HG03457 (cell line): ENCODE results near the gene BDKRB2.

Experiments
- ATAC-seq: cut with Tn5 transposase; IDR thresholded peaks from one replicate; pipeline ENCODE4 v1.9.1; 2021; ENCODE audit warnings: moderate number of reproducible peaks; ENCODE audit not compliant: unreplicated experiment

Gene BDKRB2

DNA sequence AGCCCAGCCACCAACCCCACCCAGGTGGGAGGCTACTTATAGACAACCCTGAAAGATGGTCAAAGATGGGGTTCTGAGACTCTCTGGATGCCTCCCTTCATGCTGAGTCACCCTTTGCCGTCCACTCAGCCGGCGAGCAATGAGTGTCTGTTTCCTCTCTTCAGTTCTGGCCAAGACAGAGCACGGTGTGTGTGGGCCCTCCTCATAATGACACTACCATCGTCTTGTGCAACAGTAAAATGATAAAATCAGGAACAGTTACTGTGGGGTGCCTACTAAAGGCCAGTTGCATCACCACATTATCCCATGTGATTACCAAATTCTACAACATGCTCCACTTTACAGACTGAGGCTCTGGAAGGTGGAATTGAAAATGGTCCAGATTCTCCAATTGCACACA, 44.4 kb downstream of the BDKRB2 start:
- ATAC-seq: no peak

DNA sequence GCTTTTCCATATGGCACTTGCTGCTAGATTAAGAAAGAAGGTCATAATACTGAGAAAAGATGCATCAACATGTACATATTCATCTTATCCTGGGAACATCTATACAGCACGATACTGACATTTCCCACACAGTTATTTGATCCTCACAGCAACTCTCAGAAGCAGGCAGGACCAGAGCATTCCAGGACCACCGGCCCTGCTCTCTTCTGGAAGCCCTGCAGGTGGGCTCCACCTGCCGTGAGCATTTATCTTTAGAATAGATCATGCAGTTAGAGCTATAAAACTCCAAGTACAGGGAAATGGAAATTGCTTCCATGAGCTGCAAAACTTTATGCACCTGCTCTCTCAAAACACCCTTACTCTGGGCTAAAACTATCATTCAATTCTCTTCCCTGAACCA, 45.8 kb downstream of the BDKRB2 start:
- no peak for ATAC-seq

DNA sequence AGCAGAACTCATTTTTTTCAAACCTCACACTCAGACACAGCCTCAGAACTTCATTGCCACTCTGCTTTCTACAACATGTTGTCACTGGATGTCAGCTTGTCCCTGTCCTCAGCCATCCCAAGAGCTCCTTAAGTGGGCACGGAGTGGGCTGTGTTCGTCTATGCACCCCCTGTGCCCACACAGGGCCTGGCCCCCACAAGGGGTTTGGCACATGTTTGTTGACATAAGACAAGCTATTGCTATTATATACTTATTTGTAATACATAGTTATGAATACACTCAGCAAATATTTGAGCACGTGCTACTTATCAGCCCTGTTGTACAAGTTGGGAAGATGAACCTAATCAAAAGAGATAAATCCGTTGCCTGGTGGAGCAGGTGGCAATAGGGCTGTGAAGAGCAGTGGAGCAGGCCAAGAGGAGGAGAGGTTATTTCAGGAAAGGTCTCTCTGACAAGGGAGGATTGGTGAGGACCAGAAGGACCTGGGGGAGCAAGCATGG, 47.1 kb downstream of the BDKRB2 start:
- no peak for ATAC-seq

DNA sequence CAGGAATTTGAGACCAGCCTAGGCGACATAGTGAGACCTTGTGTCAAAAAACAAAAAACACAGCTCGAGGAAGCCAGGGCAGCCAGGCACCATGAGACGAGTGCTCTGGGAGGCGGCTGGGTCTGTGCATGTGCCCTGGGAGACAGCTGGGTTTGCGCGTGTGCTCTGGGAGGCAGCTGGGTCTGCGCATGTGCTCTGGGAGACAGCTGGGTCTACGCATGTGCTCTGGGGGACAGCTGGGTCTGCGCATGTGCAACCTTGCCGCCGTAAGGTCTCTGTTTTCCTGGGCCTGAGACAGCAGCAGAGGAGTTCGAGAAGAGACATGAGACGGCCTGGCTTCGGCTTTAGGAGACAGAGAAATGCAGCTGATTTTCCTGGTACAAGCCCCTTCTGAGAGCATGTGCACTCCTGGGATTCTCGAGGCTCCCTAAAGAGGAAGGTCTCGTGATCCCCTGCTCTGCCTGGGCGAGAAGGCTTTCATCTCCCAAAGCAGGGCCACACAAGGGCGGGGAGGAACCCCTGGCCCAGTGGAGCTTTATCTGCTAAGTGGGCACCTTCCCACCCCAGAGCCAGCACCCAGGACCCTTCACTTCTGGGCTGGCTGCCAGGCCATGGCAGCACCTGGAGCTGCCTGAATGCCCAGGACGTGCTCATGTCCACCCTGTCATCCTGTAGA, 47.8 kb downstream of the BDKRB2 start:
- ATAC-seq: no peak

GRCh38 chr14:96252999-96253539, 48.4 kb downstream of the BDKRB2 start:
- ATAC-seq: no peak

GRCh38 chr14:96254687-96255086, 50.0 kb downstream of the BDKRB2 start:
- ATAC-seq: no peak

DNA sequence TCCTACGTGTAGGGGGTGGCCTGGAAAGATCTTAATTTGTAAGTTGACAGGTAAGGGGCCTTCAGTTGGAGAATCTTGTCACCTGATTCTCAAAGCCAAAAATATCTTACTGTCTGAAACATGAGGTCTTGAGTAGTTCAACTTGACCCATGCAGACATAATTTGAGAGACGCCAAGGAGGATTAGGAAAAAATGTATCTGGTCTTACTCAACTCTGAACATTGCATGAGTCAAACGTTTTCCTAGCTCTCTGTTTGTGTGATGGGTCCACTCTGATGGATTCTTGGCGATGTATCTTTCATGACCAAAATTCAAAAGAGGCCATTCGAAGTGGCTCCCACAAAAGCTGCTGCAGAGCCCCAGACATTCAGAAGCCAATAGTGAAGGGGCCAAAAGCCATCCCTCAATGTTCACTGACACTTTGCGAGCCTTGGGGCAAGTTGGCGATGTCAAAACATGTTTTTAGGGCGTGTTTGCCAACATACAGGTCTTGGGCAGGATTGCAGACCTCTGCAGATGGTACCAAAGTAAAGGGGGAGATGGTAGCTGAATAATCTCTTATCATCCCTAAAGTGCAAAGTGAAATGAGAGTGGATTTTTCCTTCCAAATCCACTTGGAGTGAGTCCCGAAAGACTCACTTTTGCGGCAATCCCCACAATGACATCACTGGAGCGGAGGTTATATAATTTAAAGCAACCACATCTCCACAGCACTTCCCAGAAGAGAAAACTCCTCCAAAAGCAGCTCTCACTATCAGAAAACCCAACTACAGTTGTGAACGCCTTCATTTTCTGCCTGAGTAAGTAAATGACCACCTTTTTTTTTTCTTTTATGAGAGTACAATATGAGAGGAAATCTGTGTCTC, 51.1 kb downstream of the BDKRB2 start, which contains the start of gene BDKRB1:
BDKRB1 (plus strand) TSS at position 710 of the 866 bp plus-strand sequence. CDS start 7,473 bp downstream, outside the sequence.
- ATAC-seq: no peak

DNA sequence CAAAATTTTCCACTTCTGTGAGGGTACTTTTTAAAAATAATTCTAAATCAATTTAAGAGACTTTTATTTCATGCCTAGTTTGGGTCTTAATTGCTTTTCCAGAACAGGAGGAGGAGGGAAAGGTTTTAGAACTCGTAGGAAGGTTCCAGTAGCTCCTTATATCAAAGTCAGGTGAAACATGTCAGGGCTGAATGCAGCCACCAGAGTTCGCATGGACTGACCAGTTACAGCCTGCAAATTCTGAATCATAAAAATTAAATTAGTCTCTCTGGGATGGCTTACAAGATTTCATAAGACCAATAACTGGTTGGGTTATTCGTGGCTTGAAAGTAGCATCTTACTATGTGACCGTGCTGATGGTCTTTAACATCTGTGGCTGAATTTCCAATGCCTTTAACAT, 51.8 kb downstream of the BDKRB2 start:
- ATAC-seq: no peak

- no peak for ATAC-seq
These were observed 52.4 kb downstream of the BDKRB2 start for GRCh38 chr14:96257056-96257455.

DNA sequence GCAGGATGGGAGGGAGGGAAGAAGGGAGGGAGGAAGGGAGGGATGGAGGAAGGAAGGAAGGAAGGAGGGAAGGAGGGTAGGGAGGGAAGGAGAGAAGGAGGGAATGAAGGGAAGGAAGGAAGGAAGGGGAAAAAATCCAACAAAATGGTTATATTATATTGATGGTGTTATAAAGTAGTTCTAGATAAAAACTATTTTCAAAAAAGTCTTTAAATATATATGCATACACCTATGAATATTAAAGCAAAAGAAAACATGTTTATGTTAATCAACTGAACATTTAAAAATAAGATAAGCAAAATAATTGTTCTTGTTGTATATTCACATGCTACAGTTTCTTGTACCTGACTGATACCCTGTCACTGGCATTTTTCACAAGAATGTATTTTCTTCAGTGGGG, 53.3 kb downstream of the BDKRB2 start:
- ATAC-seq: no peak

DNA sequence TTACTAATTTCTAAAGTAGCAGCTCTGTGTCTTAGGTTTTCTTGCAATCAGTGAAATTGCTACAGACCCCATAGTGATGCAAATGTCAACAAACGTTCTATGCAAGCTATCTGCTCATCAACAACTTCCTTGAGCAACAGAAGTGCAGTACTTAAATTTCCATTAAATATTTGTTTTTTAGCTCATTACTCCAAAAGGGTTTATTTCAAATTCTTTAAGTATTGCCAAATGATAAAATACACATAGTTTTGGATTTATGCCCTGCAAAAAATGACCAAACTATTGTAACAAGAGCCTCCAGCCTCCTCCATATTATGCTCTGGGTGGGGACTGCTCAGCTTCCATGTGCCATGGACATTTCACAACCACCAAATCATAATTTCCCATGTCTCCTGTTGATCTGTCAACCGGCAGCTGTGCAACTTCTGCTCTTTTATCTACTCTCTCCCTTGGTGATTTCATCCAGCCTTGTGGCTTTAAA, 55.7 kb downstream of the BDKRB2 start:
- no peak for ATAC-seq

- ATAC-seq: no peak
These were observed 56.4 kb downstream of the BDKRB2 start for GRCh38 chr14:96261053-96261452.

GRCh38 chr14:96261772-96262655, 57.4 kb downstream of the BDKRB2 start:
- no peak for ATAC-seq

DNA sequence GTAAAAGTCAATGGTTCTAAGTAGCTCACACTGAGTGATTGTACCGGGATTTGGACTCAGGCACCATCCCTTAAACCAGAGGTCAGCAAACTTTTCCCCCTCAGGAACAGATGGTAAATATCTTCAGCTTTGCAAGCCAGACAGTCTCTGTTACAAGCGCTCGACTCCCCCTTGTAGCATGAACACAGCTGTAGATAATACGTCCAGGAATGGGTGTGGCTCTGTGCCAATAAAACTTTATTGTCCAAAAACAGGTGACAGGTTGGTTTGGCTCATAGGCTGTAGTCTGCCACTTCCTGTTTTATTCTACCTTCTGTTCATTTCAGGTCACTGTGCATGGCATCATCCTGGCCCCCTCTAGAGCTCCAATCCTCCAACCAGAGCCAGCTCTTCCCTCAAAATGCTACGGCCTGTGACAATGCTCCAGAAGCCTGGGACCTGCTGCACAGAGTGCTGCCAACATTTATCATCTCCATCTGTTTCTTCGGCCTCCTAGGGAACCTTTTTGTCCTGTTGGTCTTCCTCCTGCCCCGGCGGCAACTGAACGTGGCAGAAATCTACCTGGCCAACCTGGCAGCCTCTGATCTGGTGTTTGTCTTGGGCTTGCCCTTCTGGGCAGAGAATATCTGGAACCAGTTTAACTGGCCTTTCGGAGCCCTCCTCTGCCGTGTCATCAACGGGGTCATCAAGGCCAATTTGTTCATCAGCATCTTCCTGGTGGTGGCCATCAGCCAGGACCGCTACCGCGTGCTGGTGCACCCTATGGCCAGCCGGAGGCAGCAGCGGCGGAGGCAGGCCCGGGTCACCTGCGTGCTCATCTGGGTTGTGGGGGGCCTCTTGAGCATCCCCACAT, 58.9 kb downstream of the BDKRB2 start:
- no peak for ATAC-seq

DNA sequence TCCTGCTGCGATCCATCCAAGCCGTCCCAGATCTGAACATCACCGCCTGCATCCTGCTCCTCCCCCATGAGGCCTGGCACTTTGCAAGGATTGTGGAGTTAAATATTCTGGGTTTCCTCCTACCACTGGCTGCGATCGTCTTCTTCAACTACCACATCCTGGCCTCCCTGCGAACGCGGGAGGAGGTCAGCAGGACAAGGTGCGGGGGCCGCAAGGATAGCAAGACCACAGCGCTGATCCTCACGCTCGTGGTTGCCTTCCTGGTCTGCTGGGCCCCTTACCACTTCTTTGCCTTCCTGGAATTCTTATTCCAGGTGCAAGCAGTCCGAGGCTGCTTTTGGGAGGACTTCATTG, 59.5 kb downstream of the BDKRB2 start:
- ATAC-seq: no peak

GRCh38 chr14:96264853-96265252, 60.2 kb downstream of the BDKRB2 start:
- no peak for ATAC-seq

- ATAC-seq: no peak
These were observed 60.9 kb downstream of the BDKRB2 start for GRCh38 chr14:96265383-96266095.

- no peak for ATAC-seq
These were observed 62.7 kb downstream of the BDKRB2 start for GRCh38 chr14:96267336-96267735.

GRCh38 chr14:96267916-96268315, 63.3 kb downstream of the BDKRB2 start:
- ATAC-seq: no peak
